GM18508 (cell line): Measurements from ENCODE around the gene SOCS3.
"Not testable (repeated sequence)": the region's sequence is repeated elsewhere in the genome, so short reads cannot be mapped to it uniquely, and the experiment has no call there.

Experiments used
- ATAC-seq: cut with Tn5 transposase; IDR thresholded peaks from one replicate; pipeline ENCODE4 v1.9.1; 2021; ENCODE audit warnings: moderate number of reproducible peaks; ENCODE audit not compliant: insufficient read depth, unreplicated experiment

SOCS3 gene

DNA sequence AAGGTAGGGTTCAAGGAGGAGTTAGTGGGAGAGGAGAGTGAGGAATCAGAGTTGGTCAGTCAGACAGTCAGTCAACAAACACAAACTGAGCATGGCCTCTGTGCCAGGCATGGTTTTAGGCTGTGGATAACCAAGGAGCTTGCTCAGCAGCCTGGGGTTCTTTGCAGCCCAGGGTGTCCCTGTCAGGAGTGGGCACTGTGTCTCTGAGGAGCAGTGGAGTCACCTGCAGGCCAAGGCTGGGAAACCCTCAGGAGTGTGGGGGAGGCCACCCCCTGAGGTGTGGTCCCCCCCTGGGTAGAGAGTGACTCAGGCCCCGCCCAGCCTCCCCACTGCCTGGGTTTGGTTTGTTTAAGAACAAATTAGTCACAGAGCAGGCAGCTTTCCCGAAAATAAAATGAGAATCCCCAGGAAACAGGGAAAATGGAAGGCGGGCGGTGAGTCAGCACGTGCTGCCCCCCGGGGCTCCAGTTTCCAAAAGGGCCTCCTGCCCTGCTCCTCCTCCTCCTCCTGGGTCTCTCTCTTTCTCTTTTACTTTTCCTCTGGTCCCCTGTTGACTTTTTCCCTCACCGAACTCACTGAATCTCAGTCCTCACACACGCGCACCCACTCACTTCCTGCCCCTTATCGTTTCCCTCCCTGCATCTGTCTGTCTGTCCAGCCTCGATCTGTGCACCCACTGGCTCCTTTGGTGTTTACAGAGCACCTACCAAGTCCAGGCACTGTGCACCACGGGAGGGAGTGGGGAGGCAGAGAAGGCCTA lies 44.3 kb downstream of the SOCS3 start:
- ATAC-seq, result no peak

DNA sequence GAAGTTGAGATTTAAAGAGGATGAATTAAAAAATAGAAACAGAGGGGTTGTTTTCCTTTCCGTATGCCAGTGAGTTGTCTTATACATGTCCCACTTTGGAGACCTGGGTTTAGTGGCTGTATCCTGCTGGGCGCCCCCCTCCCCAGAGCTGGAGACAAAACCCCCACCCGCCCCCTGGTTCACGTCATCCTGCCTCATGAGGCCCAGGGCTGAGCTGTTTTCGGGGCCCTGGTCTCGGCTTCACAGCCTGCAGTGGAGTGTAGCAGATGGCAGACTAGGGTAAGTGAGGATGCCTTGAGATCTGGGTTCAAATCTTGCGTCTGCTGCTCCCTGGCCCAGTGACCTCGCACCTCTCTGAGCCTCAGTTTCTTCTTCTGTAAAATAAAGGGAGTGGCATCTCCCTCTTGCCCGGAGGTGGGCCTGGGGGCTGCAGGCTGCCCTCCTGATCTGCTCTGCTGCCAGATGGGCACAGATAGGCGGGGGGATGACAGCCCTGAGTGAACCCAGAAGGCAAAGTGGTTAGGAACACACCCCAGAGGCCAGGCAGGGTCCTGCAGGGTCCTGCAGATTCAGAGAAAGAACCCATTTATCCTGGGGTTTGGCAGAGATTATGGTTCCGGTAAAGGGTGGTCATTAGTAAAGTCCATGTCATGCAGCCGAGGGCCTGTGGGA lies 45.1 kb downstream of the SOCS3 start:
- no peak for ATAC-seq

DNA sequence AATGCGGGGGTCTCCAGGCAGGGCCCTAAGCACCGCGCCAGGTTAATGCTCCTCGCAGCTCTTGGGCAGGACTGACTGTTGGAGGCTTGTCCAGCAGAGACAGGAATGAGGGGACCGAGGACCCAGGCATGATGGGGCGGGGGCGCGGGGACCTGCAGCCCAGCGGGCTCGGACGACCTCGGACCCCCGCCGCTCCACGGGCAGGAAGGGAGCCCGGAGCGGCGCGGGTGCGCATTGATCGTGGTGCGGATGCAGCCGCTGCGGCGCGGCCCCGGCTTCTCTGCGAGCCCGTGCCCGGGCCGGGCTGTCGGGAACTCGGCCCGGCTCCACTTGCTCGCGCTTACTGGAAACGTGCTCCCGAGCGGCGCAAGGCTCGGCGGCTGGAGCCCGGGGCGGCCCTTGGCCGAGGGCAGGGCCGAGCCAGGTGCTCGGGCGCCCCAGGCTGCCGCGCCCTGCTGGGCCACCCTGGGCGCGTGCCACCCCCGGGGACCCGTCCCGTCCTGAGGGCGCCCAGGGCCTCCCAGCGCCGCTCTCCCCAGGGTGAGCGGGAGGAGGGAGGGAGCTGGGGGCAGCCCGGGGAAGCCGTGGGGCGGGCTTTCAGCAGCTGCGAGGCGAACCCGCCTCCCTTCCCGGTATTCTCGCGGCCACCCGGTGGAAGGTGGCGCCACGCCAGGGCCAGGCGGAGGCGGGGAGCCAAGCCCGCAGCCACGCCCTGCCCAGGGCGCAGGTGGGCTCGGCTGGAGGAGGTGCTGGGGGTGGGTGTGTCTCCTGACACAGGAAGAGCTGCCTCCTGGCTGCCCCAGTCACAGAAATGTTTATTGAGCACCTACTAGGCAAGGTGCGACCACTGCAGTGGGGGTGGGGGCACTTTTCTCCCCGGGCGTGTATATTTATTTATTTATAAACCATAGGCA lies 45.9 kb downstream of the SOCS3 start:
- no peak for ATAC-seq

DNA sequence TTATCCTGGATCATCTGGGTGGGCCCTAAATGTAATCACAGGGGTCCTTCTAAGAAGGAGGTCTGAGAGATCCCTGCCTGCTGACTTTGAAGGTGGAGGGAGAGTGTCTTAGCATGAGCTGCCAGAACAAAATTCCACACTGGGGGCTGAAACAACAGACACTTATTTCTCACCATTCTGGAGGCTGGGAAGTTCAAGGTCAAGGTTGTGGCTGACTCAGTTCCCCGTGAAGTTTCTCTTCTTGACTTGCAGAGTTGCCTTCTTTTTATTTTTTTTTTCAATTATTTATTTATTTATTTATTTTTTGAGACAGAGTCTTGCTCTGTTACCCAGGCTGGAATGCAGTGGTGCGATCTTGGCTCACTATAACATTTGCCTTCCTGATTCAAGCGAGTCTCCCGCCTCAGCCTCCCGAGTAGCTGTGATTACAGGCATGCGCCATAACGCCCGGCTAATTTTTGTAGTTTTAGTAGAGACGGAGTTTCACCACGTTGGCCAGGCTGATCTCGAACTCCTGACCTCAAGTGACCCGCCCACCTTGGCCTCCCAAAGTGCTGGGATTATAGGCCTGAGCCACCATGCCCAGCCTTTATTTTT lies 50.1 kb downstream of the SOCS3 start:
- not testable (repeated sequence) for ATAC-seq

DNA sequence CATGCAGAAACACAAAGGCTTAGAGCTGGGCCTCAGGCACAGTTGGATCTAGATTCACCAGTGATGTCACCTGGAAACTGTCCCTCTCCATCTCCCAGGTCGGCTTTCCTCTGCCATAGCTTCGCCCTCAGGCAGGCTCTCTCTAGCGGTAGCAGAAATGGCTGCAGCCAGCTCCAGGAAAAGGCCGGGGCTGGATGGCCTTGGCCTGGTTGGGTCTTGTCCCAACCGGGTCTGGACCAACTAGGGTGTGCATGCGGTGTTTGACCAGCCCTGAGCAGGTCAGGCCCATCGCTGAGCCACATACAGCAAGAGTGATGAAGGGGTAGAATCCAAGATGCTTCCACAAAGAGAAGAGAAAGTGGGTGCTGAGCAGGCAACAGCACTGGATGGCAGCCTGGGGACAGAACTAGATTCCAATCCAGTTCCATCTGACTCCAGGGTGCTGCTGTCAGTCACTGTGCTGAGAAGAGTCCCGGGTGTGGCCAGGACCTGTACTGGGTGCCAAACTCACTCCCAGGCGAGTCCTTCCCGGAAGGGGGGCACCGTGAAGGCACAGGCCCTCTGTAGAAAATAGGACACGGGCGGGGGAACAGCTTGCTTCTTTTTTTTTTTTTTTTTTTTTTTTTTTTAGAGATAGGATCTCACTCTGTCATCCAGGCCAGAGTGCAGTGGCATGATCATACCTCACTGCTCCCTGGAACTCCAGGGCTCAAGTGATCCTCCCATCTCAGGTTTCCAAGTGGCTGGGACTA lies 51.8 kb downstream of the SOCS3 start:
- no peak for ATAC-seq

DNA sequence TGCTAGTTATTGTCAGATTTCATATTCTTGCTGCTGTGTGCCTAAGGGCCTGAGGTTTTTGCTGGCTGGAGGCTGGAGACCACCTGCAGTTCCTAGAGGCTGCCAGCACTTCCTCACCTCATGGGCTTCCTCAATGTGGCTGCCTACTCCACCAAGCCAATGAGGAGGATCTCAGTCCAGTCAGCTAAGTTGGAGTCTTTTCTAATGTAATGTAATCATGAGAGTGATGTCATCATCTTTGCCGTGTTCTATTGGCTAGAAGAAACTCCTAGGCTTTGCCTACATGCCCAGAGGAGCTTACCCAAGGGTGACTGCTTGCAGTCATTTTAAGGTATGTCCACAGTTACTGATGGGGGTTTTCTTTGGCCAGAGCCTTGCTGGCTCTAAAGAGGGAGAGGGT lies 53.0 kb downstream of the SOCS3 start:
- ATAC-seq, result no peak
